HepG2 (cell line): ENCODE measurements around the gene RAP1A. TPM values are rescaled to one million over a fixed set of nuclear protein-coding genes. Genes with fewer than 3 reads are reported as not detected.

Experiments used
- ATAC-seq: fragments of 200-7000 bp; cut with Tn5 transposase; 3 replicates; pipeline ENCODE4 v1.9.1; 2020; ENCODE audit warnings: mild to moderate bottlenecking, moderate library complexity
- BruUV-seq: library from RNA; stranded (reverse); fragments of 400-500 nt; replicated peaks from 2 replicates; lab custom pipeline; 2021; lab: Mats Ljungman, UMichigan
- CTCF ChIA-PET: fragments of 300-600 bp; formaldehyde crosslinking; extraction: SDS; loops from one replicate; lab custom pipeline; 2021; ENCODE audit warnings: low total read pairs, inconsistent platforms, low intra/inter-chr PET ratio; lab: Yijun Ruan, JAX
- POLR2A ChIA-PET: fragments of 350-600 bp; sonication (Branson Sonifier 250); formaldehyde crosslinking; loops from one replicate; lab custom pipeline; 2020; ENCODE audit warnings: antibody characterized with exemption, inconsistent platforms; lab: Yijun Ruan, JAX
- DNase-seq: peaks from one replicate; pipeline ENCODE4 v3.0.0-alpha.2; 2015; ENCODE audit warnings: low spot score
- FAIRE-seq: peaks from 3 replicates; lab custom pipeline; 2011; peaks lifted over from hg19 to GRCh38; lab: Jason Lieb, UNC
- H2AFZ ChIP-seq: one replicate; pipeline ENCODE4 v1.6.1; 2011; ENCODE audit warnings: low read length, inconsistent platforms
- H3K27ac ChIP-seq: fragments of 300-600 bp; 3 replicates; pipeline ENCODE4 v1.8.0; 2011; ENCODE audit warnings: mixed run types, mild to moderate bottlenecking, mixed read lengths, low read length, inconsistent platforms; ENCODE audit not compliant: insufficient read depth; ENCODE audit errors: extremely low read length
- H3K27me3 ChIP-seq, 2 experiments: fragments of 200-600 bp in 1 of 2; 2 replicates in 1 of 2; 3 replicates in 1 of 2; pipeline versions ENCODE4 v1.6.0 to v1.8.0; 2011; ENCODE audit warnings: low read length in 2 of 2, mild to moderate bottlenecking in 2 of 2, moderate library complexity in 2 of 2, inconsistent platforms in 1 of 2; ENCODE audit not compliant: insufficient read depth in 2 of 2, control insufficient read depth in 1 of 2
- H3K36me3 ChIP-seq, 2 experiments: fragments of 200-600 bp in 1 of 2; replicated peaks in 1 of 2; 2 replicates in 1 of 2; 3 replicates in 1 of 2; pipeline versions ENCODE4 v1.5.1 to v1.8.0; 2011; ENCODE audit warnings: low read length in 2 of 2, inconsistent platforms in 1 of 2; ENCODE audit not compliant: insufficient read depth in 2 of 2, control insufficient read depth in 1 of 2
- H3K4me1 ChIP-seq: 2 replicates; pipeline ENCODE4 v1.5.1; 2012; ENCODE audit warnings: low read length, inconsistent platforms; ENCODE audit not compliant: insufficient read depth
- H3K4me2 ChIP-seq: 2 replicates; pipeline ENCODE4 v1.6.0; 2011; ENCODE audit warnings: low read depth, low read length, inconsistent platforms
- H3K4me3 ChIP-seq, 3 experiments: fragments of 200-600 bp in 1 of 3; sonication (generic), shearing (Covaris generic) in 1 of 3; replicated peaks in 1 of 3; 2 replicates each; pipeline ENCODE4 v1.5.1; 2011 to 2016; ENCODE audit warnings: low read length in 3 of 3, inconsistent platforms in 2 of 3, low read depth in 2 of 3, mild to moderate bottlenecking in 2 of 3, control low read depth in 1 of 3, mixed read lengths in 1 of 3; ENCODE audit not compliant: insufficient read depth in 1 of 3
- H3K79me2 ChIP-seq: one replicate; pipeline ENCODE4 v1.6.1; 2011; ENCODE audit warnings: low read length, inconsistent platforms; ENCODE audit not compliant: insufficient read depth
- H3K9ac ChIP-seq: 2 replicates; pipeline ENCODE4 v1.6.0; 2011; ENCODE audit warnings: mild to moderate bottlenecking, low read depth, low read length, inconsistent platforms; ENCODE audit not compliant: insufficient read depth
- H3K9me3 ChIP-seq: 2 replicates; pipeline ENCODE4 v1.5.1; 2012; ENCODE audit warnings: mild to moderate bottlenecking, low read length
- H4K20me1 ChIP-seq: 2 replicates; pipeline ENCODE4 v1.6.0; 2011; ENCODE audit warnings: inconsistent platforms, mild to moderate bottlenecking, low read length, moderate library complexity; ENCODE audit not compliant: insufficient read depth
- ATF7 ChIP-seq, 2 experiments: fragments of 450-650 bp in 1 of 2; sonication (generic) in 1 of 2; formaldehyde crosslinking in 1 of 2; IDR thresholded peaks; 2 replicates each; pipeline versions ENCODE4 v1.4.0 to v1.6.1; 2016 to 2020; ENCODE audit warnings: antibody characterized with exemption in 1 of 2, mild to moderate bottlenecking in 1 of 2, missing genetic modification reagents in 1 of 2
- ATRX ChIP-seq: sonication (generic); formaldehyde crosslinking; IDR thresholded peaks from 2 replicates; pipeline ENCODE4 v1.4.0; 2020; ENCODE audit warnings: missing genetic modification reagents, borderline replicate concordance
- HMG20A ChIP-seq: IDR thresholded peaks from 2 replicates; pipeline ENCODE4 v1.6.1; 2016; ENCODE audit warnings: borderline replicate concordance
- HOXD1 ChIP-seq: sonication (generic); formaldehyde crosslinking; IDR thresholded peaks from 2 replicates; pipeline ENCODE4 v1.5.0; 2020; ENCODE audit warnings: missing genetic modification reagents
- MTA1 ChIP-seq: sonication (generic); formaldehyde crosslinking; IDR thresholded peaks from 2 replicates; pipeline ENCODE4 v1.4.0; 2020; ENCODE audit warnings: missing genetic modification reagents, mild to moderate bottlenecking, borderline replicate concordance
- MYNN ChIP-seq: sonication (generic); formaldehyde crosslinking; IDR thresholded peaks from 2 replicates; pipeline ENCODE4 v1.4.0; 2020; ENCODE audit warnings: mild to moderate bottlenecking, low read depth, missing genetic modification reagents
- NFKBIZ ChIP-seq: IDR thresholded peaks from 2 replicates; pipeline ENCODE4 v1.6.1; 2018; ENCODE audit warnings: missing genetic modification reagents, missing compliant biosample characterization
- RBM22 ChIP-seq: fragments of 200-400 bp; formaldehyde crosslinking; optimal IDR thresholded peaks from 2 replicates; pipeline ENCODE3; 2017; ENCODE audit warnings: mild to moderate bottlenecking, low read length, moderate library complexity
- SETDB1 ChIP-seq: sonication (generic); formaldehyde crosslinking; IDR thresholded peaks from 2 replicates; pipeline ENCODE4 v1.5.1; 2020; ENCODE audit warnings: missing genetic modification reagents, mild to moderate bottlenecking, borderline replicate concordance
- SMAD9 ChIP-seq: sonication (generic); formaldehyde crosslinking; IDR thresholded peaks from 2 replicates; pipeline ENCODE4 v1.5.1; 2020; ENCODE audit warnings: mild to moderate bottlenecking, missing genetic modification reagents
- TCF7 ChIP-seq: sonication (generic); IDR thresholded peaks from 2 replicates; pipeline ENCODE4 v1.6.1; 2016; ENCODE audit warnings: antibody characterized with exemption, low read depth
- ZC3H4 ChIP-seq: sonication (generic); formaldehyde crosslinking; IDR thresholded peaks from 2 replicates; pipeline ENCODE4 v1.4.0; 2020; ENCODE audit warnings: missing genetic modification reagents, borderline replicate concordance
- ZEB1 ChIP-seq: IDR thresholded peaks from 2 replicates; pipeline ENCODE4 v1.6.1; 2012; ENCODE audit warnings: mild to moderate bottlenecking, low read depth, inconsistent platforms; ENCODE audit not compliant: insufficient replicate concordance
- ZNF234 ChIP-seq: sonication (generic); formaldehyde crosslinking; conservative IDR thresholded peaks from 2 replicates; pipeline ENCODE4 v1.5.1; 2020; ENCODE audit warnings: mild to moderate bottlenecking, missing genetic modification reagents
- ZNF292 ChIP-seq: sonication (generic); formaldehyde crosslinking; IDR thresholded peaks from 2 replicates; pipeline ENCODE4 v1.8.1; 2022; ENCODE audit warnings: mild to moderate bottlenecking, low read depth, missing genetic modification reagents, borderline replicate concordance
- WGBS: methylation state at CpG from one replicate; pipeline ENCODE4 v1.1.6; 2017; ENCODE audit warnings: low lambda C conversion rate; 5-methylcytosine and 5-hydroxymethylcytosine counted together
- in situ Hi-C: cut with HindIII; loops from 2 replicates; pipeline ENCODE4 v1.10.0; 2017; ENCODE audit warnings: low pct_unique_long_range_greater_than_20kb; ENCODE audit not compliant: extremely low pct_ligation_motif_present
- intact Hi-C: fragments of 100-400 bp; cut with micrococcal nuclease; formaldehyde crosslinking; loops from one replicate; pipeline ENCODE4 v1.10.0; 2022; ENCODE audit not compliant: unreplicated experiment
- polyA plus RNA-seq, 8 experiments: library from polyadenylated mRNA; depleted of rRNA in 3 of 8; stranded (reverse) in 7 of 8; unstranded in 1 of 8; fragments of >200 nt; fragmentation: Illumina TruSeq in 4 of 8; extraction: Trizol in 4 of 8; gene quantifications; 2 replicates each; pipeline versions ENCODE4 v1.2.1 to v1.2.3, GENCODE V29; 2011 to 2016; ENCODE audit warnings: low read depth in 4 of 8, missing spikeins in 1 of 8, mixed read lengths in 1 of 8; ENCODE audit not compliant: insufficient read depth in 1 of 8
- total RNA-seq, 5 experiments: library from RNA; depleted of rRNA; stranded (reverse); fragments of >200 nt; fragmentation: Illumina TruSeq; extraction: Trizol; gene quantifications; 2 replicates each; pipeline ENCODE4 v1.2.3, GENCODE V29; 2016; ENCODE audit warnings: low read depth in 1 of 5
- TF ChIP-seq, protein P1 (sequence below), 2 experiments: sonication (generic) in 1 of 2; formaldehyde crosslinking in 1 of 2; IDR thresholded peaks; 2 replicates each; pipeline versions ENCODE4 v1.5.1 to v1.6.1; 2011 to 2020; ENCODE audit warnings: borderline replicate concordance in 1 of 2, low read depth in 1 of 2, low read length in 1 of 2, mild to moderate bottlenecking in 1 of 2, missing genetic modification reagents in 1 of 2, moderate library complexity in 1 of 2
- TF ChIP-seq, protein P2 (sequence below): sonication (generic); formaldehyde crosslinking; IDR thresholded peaks from 2 replicates; pipeline ENCODE4 v1.8.1; 2023; ENCODE audit warnings: mild to moderate bottlenecking, moderate library complexity, missing genetic modification reagents
- TF ChIP-seq, protein P3 (sequence below): sonication (generic); formaldehyde crosslinking; IDR thresholded peaks from 2 replicates; pipeline ENCODE4 v1.8.1; 2022; ENCODE audit warnings: low read depth, mild to moderate bottlenecking, missing genetic modification reagents

The RAP1A gene
- total and polyA plus RNA-seq, 2 of the 13 experiments (the other 11 are each of a cell fraction or from before 2014, with no cell fraction given) = 19.0 to 20.7 TPM

DNA sequence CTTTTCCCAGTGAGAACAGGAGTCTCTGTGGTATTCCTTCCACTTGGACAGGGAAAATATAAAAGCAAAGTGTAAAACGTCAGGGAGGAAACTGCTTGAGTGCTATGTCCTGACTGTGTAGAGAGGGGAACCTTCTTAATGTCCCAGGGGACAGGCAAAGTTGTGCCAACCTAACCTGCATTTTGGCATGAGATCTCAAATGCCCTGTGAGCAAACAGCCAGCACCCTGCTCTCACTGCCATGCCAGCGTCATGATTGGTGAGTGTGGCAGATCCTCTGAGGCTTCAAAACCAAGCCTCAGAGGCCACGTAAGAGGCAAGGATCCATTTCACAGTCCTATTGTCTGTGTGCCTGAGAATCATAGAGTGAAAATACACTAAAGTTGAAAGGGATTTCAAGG, 49.7 kb upstream of the RAP1A start:
- WGBS = 79% methylated on average over 1 of the region's 3 CpGs
- CTCF ChIA-PET = no interaction called here
- in situ Hi-C loops = no loop called here

More for the DNA sequence above, 49.7 kb upstream of the RAP1A start:
- Histone ChIP-seq H3K27ac (no peak overlapping the region), H3K4me2 (no peak overlapping the region), H3K4me1 (peaks cover 33% of the 10 kb centered on the region), H3K9ac (no peak overlapping the region), H3K27me3 (no peaks in the 10 kb centered on the region), H3K9me3 (no peaks in the 10 kb centered on the region), H3K4me3 (no peak overlapping the region)
- ATAC-seq = no peak
- no peak for FAIRE-seq
- POLR2A ChIA-PET = no interaction called here
- intact Hi-C loops = no loop called here
- no peak for TF ChIP-seq MYNN (CRISPR knock-in tag)
- no peak for TF ChIP-seq RBM22
- no peak for TF ChIP-seq NFKBIZ (CRISPR knock-in tag)
- no peak for TF ChIP-seq ATF7 (IDR thresholded peaks at IDR 0.05)
- TF ChIP-seq ATF7 (CRISPR knock-in tag; IDR thresholded peaks at IDR 0.05) = no peak
- no peak for TF ChIP-seq ATRX (CRISPR knock-in tag)
- TF ChIP-seq MTA1 (CRISPR knock-in tag) = no peak
- TF ChIP-seq ZNF234 (CRISPR knock-in tag) = no peak
- TF ChIP-seq HOXD1 (CRISPR knock-in tag) = no peak
- no peak for TF ChIP-seq ZEB1
- TF ChIP-seq, protein P1, sequence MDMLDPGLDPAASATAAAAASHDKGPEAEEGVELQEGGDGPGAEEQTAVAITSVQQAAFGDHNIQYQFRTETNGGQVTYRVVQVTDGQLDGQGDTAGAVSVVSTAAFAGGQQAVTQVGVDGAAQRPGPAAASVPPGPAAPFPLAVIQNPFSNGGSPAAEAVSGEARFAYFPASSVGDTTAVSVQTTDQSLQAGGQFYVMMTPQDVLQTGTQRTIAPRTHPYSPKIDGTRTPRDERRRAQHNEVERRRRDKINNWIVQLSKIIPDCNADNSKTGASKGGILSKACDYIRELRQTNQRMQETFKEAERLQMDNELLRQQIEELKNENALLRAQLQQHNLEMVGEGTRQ (IDR thresholded peaks at IDR 0.05; ENCODE audit: low read depth, low read length) = no peak
- TF ChIP-seq, protein P1 (CRISPR knock-in tag; IDR thresholded peaks at IDR 0.05; ENCODE audit: borderline replicate concordance) = no peak
- no peak for TF ChIP-seq SMAD9 (CRISPR knock-in tag)
- TF ChIP-seq, protein P2, sequence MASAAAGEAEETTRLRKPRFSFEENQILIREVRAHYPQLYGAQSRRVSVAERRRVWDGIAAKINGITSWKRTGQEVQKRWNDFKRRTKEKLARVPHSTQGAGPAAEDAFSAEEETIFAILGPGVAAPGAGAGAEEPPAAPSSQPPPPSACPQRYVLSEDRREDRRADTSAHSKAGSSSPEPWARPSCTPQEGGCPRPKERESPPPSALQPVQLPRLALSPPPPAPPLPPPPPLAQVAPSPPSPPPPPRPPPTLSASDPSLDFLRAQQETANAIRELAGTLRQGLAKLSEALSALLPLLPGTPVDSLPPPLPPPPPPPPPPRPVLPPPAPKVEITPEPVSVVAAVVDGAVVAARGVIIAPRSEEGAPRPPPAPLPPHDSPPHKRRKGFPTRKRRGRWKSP = no peak
- TF ChIP-seq SETDB1 (CRISPR knock-in tag) = no peak
- no peak for TF ChIP-seq HMG20A
- TF ChIP-seq, protein P3, sequence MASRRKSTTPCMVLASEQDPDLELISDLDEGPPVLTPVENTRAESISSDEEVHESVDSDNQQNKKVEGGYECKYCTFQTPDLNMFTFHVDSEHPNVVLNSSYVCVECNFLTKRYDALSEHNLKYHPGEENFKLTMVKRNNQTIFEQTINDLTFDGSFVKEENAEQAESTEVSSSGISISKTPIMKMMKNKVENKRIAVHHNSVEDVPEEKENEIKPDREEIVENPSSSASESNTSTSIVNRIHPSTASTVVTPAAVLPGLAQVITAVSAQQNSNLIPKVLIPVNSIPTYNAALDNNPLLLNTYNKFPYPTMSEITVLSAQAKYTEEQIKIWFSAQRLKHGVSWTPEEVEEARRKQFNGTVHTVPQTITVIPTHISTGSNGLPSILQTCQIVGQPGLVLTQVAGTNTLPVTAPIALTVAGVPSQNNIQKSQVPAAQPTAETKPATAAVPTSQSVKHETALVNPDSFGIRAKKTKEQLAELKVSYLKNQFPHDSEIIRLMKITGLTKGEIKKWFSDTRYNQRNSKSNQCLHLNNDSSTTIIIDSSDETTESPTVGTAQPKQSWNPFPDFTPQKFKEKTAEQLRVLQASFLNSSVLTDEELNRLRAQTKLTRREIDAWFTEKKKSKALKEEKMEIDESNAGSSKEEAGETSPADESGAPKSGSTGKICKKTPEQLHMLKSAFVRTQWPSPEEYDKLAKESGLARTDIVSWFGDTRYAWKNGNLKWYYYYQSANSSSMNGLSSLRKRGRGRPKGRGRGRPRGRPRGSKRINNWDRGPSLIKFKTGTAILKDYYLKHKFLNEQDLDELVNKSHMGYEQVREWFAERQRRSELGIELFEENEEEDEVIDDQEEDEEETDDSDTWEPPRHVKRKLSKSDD (CRISPR knock-in tag) = no peak
- TF ChIP-seq TCF7 = no peak
- no peak for TF ChIP-seq ZNF292
- TF ChIP-seq ZC3H4 (CRISPR knock-in tag) = no peak
- TF ChIP-seq, all 625 proteins: peak for 0
- Histone ChIP-seq H3K36me3 (no peaks in the 10 kb centered on the region), H4K20me1 (no peaks in the 10 kb centered on the region), H2AFZ (no peak overlapping the region), H3K79me2 (no peaks in the 10 kb centered on the region)
- BruUV-seq = no TSS peak
- no peak for DNase-seq
